HG02623 (cell line): ENCODE results near the gene CYP2W1.
"Not testable (repeated sequence)": the region's sequence is repeated elsewhere in the genome, so short reads cannot be mapped to it uniquely, and the experiment has no call there.

Source experiments
- ATAC-seq: cut with Tn5 transposase; IDR thresholded peaks from one replicate; pipeline ENCODE4 v1.9.1; 2021; ENCODE audit warnings: moderate library complexity; ENCODE audit not compliant: unreplicated experiment

CYP2W1 gene

DNA sequence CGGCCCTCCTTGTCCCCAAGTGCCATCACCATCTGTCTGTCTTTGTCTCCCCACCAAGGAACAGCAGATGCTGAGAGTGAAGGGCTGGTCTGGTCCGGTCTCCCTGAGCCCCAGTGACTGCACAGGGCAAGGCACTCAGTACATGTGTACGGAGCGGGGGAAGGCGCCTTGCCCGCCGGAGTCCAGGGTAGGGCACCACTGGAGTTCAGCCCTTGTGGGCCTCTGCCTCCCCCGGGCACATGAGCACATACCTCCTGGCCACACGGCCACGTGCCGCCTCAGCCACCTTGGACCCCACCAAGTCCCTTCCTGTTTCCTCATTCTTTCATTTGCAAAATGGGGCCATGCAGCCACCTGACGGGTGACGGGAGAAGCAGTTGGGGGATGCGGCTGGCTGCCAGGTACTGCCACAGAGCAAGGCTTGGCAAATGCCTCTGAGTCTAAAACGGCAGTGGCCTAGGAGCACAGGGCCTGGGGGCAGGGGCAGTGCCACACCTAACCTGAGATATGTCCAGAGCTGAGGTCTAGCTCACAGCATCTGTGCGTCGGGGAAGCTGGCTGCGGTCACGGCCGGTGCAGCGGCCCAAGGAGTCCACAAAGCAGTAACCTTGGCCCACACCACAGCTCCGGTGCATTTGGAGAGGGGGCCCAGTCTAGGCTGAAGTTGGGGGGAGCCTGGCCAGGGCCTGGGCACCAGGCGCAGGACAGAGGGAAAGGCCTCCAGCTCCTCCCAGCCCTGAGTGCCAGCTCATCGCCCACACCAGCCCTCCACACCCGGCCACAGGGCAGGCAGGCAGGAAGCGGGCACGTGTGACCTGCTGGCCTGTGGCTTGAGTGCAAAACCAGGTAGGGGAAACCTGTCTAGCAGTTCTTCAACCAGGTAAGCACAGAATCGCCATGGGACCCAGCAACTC lies 33.7 kb upstream of the CYP2W1 start:
- no peak for ATAC-seq

DNA sequence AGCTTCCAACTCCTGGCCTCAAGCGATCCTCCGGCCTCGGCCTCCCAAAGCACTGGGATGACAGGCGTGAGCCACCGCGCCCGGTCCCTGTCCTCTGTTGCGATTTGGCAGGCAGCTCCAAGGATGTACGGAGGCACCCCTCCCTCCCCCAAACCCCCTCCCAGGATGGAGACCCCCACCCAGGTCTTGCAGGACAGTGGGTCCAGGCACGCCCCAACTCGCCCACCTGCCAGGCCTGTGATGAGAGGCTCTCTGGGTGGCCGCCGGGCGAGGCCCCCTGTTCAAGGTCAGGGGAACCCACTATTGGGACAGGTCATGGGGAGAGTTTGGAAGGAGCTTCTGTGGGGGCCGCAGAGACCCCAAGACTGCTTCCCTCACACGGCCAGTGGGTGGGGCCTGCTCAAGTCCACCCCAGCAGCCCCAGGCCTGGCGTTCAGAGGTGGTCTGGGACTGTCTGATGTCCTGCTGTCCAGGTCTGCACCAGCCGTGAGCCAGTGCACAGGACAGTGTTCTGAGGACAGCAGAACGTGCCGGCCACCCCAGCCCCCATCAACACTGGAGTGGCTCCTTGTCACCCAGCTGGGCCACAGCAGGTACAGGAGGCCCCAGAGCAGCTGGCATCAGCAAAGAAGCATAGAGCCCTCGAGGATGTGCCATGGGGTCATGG lies 31.0 kb upstream of the CYP2W1 start:
- no peak for ATAC-seq

DNA sequence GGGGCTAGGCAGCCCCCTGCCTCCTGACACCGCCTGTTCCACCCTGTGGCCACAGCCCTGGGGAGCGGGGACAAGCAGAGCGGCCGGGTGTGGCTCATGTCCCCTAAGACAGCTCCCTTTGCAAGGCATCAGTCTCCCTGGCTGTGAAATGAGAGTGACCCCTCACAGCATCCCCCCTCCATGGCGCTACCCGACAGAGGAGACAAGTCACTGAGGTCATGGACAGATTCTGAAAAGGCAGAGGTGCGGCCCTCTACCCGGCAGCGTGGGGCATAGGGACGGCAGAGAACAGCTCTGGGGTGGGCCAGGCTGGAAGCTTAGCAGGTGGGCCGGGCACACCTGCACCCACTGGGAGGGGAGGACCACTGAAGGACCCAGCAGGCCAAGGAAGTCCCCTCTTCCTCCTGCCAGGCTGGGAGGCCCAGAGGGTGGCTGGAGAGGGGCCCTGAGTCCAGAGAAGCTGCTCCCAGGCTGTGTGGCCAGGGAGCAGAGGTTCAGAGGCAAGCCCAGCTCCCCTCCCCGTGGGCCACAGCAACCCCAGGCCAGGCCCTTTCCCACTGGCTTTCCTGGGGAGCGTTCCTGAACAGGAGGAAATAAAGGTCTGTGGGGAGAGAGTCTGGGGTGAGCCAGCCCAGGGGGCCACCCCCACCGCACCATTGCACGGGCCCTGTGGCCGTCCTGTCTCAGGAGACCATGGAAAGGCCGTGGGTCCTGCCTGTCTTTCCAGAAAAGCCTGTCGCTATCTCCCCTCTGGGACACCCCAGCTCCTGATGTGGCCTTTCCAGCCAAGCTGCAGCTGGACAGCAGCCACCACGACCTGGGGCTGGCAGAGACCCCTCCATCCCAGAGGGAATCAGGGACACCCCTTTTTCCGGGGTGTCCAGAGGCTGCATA lies 30.2 kb upstream of the CYP2W1 start:
- ATAC-seq: no peak

DNA sequence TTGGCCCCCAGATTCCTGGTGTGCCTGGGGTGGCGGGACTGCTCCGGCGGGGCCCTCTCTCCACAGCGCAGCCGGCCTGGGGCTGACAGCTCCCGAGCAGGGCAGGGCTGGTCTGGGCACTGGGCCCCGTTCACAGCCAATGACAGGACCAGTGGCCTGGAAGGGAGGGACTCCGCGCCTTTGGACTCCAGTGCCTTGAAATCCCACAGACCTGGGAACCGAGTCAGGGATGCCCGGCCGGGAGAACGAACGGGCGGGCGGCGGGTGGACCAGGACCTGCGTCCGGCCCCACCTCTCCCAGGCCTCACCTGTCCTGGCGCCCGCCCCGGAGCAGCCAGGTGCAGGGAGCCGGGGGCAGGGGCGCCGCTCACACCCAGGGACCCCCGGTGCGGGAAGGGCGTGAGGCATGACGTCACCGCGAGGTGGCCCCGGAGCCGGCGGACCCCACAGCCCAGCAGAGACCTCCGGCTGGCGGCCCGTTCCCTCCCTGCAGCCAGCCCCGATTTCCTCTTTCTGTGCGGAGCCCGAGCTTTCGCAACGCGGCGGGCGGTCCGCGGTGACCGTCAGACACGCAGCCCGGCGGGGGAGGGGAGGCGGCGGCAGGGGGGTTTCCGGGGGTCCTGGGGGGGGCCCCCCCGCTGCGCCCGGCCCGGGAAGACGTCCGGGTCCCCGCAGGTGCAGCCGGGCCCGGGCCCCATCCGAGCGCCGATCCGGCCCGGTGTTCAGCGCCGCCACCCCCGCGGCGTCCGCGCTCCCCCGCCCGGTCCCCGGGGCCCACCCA lies 29.2 kb upstream of the CYP2W1 start:
- peak; percentile 17 for ATAC-seq

DNA sequence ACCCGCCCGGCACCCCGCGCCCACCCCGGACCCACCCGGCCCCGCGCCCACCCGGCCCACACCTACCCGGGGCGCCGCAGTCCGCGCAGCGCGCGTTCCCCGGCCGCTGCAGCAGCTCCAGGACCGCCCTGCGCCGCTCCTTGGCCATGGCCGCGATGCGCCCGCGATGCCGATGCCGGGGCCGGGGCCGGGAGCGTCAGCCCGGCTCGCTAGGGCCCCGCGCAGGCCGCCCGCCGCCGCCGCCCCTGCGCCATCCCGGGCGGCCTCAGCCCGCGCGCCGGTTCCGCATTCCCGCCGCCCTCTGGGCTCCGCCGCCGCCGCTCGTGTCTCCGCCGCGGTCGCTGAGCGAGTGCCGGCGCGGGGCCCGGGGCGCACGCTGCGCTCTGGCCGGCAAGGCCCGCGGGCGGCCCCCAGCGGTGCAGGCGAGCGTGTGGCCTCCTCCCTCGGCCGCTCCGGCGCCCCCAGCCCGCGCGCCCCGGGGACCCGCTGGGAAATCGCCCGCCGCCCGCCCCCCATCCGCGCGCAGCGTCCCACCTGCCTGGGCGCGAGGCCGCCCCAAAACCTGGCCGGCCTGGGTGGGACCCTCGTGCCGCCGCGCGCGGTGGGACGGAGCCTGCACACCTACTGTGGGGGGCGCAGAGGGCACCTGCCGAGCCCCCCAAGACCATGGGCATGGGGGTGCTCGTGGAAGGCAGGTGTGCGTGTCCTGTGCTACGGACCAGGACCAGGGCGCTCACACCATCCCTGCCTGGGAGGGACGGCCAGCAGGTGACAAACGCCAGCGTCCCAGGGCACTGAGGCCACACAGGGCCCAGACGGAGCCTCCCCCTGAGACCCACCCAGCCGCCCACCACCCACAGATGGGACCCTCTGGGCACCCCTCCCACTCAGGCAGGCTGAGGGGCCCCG lies 28.4 kb upstream of the CYP2W1 start, which contains the start of gene ADAP1:
Gene ADAP1 (minus strand): TSS at position 351 of the 909 bp plus-strand sequence. CDS start 203 bp downstream, at position 148.
- ATAC-seq: peak; percentile 43

DNA sequence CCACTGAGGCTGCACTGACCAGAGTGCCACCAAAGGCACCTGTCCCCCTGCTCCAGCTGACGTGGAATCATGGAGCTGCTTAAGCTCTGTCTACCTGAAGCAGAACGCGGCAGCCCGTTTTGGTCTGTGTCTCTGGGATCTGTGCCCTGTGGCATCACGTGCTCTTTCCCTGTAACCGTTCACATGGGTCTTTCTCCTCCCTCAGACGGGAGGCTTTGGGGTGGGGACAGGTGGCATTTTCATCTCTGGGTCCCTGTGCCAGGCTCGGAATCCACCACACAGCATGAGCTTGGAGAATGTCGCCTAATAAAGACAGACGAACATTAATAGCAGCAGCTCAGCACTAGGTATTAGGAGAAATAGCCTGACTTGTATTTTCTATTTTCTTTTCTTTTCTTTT lies 26.9 kb upstream of the CYP2W1 start:
- ATAC-seq: no peak

DNA sequence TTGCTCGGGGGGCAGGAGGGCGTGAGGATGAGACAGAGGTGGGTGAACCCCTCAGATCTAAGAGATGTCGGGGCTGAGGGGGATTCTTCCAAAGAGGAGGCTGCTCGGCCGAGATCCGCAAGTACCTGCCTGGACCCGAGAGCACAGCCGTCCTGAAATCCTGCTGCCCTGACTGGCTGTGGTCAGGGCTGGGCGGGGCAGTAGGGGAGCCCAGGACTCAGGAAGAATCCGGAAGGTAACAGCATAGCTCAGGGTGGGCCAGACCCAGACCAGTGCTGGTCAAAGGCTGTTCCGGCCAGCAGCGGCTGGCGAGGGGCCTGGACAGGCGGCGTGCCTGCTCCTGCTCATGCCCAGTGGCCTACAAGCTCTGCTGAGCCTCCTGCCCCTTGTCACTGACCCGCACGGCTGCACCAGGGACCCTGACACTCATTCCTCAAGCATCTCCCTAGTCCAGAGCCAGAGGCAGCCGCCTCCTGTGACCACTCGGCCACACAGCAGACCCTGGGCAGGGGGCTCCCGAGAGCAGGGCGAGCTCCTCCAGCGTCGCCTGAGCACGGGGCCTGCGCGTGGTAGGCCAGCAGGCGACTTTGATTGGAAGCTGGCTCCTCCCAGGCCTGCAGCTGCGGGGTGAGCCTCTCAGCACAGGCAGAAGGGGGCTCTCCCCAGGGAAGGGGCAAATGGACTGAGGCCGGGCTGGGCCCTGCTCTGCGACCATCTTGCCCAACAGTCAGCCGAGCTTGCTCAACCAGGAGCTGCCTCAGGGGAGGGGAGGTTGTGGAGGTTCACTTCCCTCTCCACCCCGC lies 25.4 kb upstream of the CYP2W1 start:
- no peak for ATAC-seq

DNA sequence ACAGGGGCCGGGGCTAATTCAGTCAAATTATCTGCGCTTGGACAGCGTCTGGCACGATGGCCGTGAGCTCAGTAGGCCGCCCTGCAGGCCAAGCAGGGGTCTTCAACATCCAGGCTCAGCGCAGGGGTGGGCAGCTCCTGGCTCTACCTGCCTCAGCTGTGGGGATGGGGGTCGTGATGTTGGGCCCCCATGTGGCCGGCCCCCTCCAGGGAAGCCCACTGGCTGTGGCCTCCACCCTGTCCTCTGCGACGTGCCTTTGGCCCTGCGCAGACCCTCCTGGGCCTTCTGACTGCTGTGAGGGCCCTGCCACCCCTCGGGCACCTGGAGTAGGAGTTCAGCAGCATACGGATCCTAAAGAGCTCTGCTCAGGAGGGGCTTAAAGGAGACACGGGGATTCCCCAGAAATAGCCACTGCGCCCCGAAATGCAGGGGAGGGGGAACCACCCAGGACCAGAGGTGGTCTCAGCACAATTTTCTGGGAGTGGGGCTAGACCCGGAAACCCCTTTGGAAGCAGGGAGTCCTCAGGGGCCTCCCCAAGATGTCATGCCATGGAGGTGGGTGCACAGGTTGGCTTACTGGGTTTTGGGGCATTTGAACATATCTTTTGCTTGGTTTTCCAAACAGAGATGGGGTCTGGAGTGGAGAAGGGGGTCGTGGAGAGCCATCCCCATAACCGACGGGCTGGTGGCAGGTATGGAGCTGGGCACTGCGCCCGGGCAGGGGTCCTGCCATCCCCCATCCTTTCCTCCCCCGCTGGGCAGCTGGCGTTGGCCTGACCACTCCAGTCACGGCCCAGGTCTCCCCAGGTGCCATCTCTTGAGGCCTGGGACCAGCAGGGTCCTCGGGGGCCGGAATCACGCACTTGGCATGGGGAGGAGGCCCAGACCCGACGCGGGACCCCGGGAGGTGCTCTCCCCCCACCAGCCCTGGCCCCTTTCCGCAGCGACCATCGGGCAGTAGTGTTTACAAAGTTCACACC lies 24.5 kb upstream of the CYP2W1 start:
- ATAC-seq: no peak

DNA sequence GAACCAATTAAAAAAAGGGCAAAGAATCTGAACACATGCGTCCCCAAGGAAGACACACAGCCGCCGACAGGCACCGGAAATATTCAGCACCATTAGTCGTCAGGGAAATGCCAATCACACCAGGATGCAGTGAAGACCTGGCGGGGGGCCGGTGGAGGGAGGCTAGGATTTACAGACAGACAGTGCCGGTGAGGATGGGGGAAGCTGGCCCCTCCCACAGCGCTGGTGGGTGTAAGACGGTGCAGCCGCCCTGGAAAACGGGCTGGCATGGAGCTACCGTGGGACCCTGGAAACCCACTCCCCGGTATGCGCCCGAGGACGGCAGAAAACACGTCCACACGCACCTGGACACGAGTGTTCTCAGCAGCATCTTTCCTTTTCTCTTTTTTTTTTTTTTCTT lies 23.7 kb upstream of the CYP2W1 start:
- ATAC-seq: no peak

DNA sequence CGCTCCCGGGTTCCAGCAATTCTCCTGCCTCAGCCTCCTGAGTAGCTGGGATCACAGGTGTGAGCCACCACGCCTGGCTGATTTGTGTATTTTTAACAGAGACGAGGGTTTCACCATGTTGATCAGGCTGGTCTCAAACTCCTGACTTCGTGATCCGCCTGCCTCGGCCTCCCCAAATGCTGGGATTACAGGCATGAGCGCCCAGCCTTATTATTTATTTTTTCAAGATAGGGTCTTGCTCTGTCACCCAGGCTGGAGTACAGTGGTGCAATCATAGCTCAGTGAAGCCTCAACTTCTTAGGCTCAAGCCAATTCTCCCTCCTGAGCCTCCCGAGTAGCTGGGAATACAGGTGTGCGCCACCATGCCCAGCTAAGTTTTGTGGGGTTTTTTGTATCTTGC lies 23.2 kb upstream of the CYP2W1 start:
- not testable (repeated sequence) for ATAC-seq

DNA sequence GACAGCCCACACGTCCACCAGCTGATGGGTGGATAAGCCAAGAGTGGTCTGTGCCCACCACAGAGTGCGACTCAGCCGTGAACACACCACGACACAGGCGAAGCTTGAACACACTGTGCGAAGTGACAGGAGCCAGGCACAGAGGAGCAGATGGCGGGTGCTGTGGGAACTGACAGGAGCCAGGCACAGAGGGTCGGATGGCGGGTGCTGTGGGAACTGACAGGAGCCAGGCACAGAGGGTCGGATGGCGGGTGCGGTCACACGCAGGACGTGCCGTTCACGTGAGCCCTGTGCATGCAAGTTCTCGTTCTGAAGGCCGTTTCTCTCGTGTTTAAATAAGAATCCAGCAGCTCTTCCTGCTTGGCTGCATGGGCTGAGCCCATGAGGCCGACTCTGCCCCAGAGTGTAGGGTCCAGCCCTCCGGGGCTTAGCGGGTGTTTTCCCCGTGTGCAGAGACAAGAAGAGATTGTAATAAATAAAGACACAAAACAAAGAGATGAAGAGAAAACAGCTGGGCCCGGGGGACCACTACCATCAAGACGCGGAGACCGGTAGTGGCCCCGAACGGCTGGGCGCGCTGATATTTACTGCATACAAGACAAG lies 22.6 kb upstream of the CYP2W1 start:
- no peak for ATAC-seq

DNA sequence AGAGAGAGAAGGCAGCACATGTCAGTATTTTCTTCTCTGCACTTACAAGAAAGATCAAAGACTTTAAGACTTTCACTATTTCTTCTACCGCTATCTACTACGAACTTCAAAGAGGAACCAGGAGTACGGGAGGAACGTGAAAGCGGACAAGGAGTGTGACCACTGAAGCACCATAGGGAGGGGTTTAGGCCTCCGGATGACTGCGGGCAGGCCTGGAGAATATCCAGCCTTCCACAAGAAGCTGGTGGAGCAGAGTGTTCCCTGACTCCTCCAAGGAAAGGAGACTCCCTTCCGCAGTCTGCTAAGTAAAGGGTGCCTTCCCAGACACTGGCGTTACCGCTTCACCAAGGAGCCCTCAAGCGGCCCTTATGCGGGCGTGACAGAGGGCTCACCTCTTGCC lies 22.0 kb upstream of the CYP2W1 start:
- not testable (repeated sequence) for ATAC-seq

DNA sequence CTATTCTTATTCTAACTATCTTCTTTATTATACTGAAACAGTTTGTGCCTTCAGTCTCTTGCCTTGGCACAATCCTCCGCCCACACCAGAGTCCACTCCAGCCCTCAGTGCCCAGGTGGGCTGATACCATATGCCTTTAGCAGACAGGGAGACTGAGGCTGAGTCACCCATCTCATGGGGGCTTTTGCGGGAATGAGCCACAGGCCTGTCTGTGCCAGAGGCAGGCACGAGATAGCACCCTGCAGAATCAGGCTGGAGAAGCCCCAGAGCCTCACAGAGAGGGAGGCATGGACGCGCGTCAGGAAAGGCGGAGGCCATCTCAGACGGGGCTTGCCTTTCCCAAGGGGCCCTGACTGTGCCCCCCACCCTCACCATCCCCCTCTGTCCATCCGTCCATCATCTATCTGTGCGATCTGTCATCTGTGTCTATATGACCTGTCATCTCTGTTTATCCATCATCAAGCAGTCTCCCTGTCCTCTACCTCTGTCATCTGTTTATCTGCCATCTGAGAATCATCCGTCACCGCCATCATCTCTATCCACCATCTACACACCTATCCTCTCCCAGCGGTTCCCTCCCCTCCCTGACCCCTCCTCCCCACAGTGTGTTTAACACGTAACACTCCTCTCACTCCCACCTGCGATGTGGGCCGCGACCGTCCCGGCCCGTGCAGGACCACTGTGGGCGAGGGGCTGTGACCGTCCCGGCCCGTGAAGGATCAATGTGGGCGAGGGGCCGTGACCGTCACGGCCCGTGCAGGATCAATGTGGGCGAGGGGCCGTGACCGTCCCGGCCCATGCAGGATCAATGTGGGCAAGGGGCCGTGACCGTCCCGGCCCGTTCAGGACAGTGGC lies 21.2 kb upstream of the CYP2W1 start:
- no peak for ATAC-seq

DNA sequence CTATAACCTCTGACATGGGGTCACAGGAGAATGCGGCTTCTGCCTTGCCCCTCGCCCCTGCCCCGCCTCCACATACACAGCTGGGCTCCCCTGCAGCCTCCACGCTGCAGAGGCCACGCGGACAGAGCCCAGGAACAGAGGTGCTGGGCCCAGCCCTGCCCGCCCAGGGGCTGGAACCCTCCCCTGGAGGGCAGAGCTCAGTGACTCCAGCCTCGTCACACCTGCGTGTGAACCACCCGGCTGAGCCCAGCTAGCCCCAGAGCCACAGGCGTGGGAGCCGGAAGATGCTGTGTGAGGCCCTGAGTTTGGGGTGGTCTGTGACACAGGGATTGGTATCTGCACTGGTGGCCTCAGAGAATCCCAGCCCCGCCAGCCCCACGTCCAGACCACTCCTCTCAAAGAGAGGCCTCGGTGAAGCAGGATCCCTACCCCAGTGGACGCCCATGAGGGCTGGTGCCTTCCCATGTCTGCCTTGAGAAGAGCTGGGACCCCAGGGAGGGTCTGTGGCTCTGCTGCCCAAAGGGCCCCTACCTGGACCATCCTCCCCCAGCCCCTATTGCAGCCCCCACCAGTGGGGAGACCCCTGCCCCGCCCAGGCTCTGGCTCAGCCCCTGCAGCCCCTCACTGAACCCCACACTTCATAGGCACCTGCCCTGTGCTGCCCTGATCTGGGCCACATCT lies 20.4 kb upstream of the CYP2W1 start:
- ATAC-seq: no peak

DNA sequence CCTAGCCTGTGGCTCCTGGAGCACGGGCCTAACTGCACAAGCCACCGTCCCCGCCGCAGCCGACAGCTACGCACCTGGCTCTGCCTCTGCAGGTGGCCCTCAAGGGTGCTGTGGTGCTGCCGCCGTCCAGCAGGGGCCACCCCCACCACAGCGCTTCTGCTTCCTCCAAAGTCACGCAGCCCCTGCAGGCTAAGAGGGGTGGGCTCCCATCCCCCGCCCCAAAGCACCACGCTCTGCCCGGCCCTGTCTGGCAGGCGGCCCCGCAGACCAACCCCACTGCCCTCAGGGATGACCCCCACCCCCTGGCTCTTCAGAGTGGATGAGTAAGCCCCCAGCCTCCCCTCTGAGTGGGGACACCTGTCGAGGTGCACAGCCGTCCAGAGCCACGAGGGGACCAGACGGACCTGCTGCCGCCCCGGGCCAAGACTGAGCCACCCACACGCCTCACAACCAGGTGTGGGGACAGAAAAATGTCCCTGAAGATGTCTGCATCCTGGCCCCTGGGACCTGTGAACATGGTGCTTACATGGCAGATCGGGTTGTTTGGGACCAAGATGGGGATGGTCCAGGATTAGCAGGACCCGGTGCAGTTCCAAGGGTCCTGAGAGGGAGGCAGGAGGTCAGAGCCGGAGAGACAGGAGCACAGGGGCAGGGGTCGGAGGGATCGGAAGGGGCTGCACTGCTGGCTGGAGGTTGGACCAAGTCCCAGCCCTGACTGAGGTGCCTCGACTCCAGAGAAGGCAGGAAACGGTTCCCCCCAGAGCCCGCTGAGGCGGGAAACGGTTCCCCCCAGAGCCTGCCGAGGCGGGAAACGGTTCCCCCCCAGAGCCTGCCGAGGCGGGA lies 19.5 kb upstream of the CYP2W1 start:
- ATAC-seq: no peak
